ENCODE measurements around the gene BMAL1. TPM values are rescaled to one million over a fixed set of nuclear protein-coding genes. Genes with fewer than 3 reads are reported as not detected.

BMAL1 gene
- total RNA-seq, 1 experiment from 2014 or later, result 10.9 TPM

DNA sequence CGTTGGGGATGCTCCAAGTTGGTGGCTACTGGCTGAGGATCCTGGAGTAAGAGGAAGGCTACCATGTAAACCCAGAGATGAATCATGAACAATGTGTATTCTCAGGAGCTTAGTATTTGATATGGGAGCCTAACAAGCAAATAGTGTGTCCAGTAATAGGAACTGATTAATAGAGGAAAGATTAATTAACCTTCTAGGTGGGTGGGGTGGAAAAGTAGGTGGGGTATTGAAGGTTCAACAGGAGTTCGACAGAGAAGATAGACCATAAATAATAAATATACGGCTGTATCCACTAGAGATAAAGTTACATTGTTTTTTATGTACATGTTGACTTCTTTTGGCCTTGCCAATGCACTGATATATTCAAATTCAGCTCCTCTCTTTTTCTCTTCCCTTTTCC is 43.1 kb downstream of the BMAL1 start:
- Histone ChIP-seq H3K36me3 (ENCODE audit: low read depth, low read length) (no peaks in the 10 kb centered on the region), H2AFZ (ENCODE audit: low read length) (no peak overlapping the region), H3K4me2 (ENCODE audit: low read length) (no peak overlapping the region), H3F3A (ENCODE audit: low read length, unreplicated experiment) (no peaks in the 10 kb centered on the region), H4K20me1 (ENCODE audit: low read length) (no peaks in the 10 kb centered on the region), H3K27ac (ENCODE audit: low read length) (no peak overlapping the region), H3K9me3 (ENCODE audit: low read length) (no peaks in the 10 kb centered on the region), H3K4me1 (ENCODE audit: insufficient read depth, low read length) (peaks cover 12% of the 10 kb centered on the region), H3K9ac (ENCODE audit: low read length) (no peak overlapping the region), H3K27me3 (ENCODE audit: low read length) (no peaks in the 10 kb centered on the region), H3K4me3 (ENCODE audit: low read length) (no peak overlapping the region), H3K9me2 (replicated peaks; ENCODE audit: low read length) (no peaks in the 10 kb centered on the region), H3K79me2 (ENCODE audit: low read length) (no peaks in the 10 kb centered on the region)
- ATAC-seq (no peak), DNase-seq (no peak)
- no TSS peak for BruUV-seq (replicated peaks)
- ChIA-PET POLR2A (ENCODE audit: unreplicated experiment) (no interaction called here), CTCF (no interaction called here)
- TF ChIP-seq EZH2phosphoT487 (IDR thresholded peaks at IDR 0.05; ENCODE audit: borderline replicate concordance, low read length) (no peak), EZH2 (IDR thresholded peaks at IDR 0.05; ENCODE audit: low read length, unreplicated experiment) (no peak)
- intact Hi-C loops (cut with micrococcal nuclease), result no loop called here

DNA sequence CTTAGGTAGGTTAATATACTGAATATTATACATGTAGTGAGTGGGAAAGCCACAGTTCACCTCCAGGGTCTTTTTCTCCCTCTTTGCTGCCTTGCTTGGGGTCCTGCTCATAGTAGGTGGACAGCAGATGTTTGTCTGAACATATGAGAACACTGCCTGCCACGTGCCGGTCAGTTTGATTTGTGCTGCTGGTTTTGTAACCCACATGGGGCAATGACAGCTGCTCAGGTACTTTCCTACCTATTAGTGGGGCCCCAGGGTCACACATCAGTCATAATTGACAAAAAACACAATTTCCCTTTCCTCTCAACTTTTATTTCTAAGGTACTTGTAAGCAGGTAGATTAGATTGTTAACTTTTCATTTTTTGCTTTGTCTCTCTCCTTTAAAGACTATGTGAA is 43.8 kb downstream of the BMAL1 start:
- H3K9me3 ChIP-seq (ENCODE audit: low read length), result no peaks in the 10 kb centered on the region
- H3K79me2 ChIP-seq (ENCODE audit: low read length), result no peaks in the 10 kb centered on the region
- DNase-seq, result no peak
- POLR2A ChIA-PET (ENCODE audit: unreplicated experiment), result no interaction called here
- no peaks in the 10 kb centered on the region for H3K27me3 ChIP-seq (ENCODE audit: low read length)
- H3K4me1 ChIP-seq (ENCODE audit: insufficient read depth, low read length), result peaks cover 6% of the 10 kb centered on the region
- intact Hi-C loops (cut with micrococcal nuclease), result no loop called here
- no peak overlapping the region for H3K4me2 ChIP-seq (ENCODE audit: low read length)
- no peak overlapping the region for H3K27ac ChIP-seq (ENCODE audit: low read length)
- no peak overlapping the region for H3K9ac ChIP-seq (ENCODE audit: low read length)
- H3F3A ChIP-seq (ENCODE audit: low read length, unreplicated experiment), result no peaks in the 10 kb centered on the region
- ATAC-seq, result no peak
- no peak overlapping the region for H3K4me3 ChIP-seq (ENCODE audit: low read length)
- H3K36me3 ChIP-seq (ENCODE audit: low read depth, low read length), result no peaks in the 10 kb centered on the region
- H4K20me1 ChIP-seq (ENCODE audit: low read length), result no peaks in the 10 kb centered on the region
- H2AFZ ChIP-seq (ENCODE audit: low read length), result no peak overlapping the region
- CTCF ChIA-PET, result no interaction called here
- no peaks in the 10 kb centered on the region for H3K9me2 ChIP-seq (replicated peaks; ENCODE audit: low read length)
- BruUV-seq (replicated peaks), result no TSS peak
- TF ChIP-seq EZH2phosphoT487 (IDR thresholded peaks at IDR 0.05; ENCODE audit: borderline replicate concordance, low read length), result no peak
- TF ChIP-seq, protein P1, sequence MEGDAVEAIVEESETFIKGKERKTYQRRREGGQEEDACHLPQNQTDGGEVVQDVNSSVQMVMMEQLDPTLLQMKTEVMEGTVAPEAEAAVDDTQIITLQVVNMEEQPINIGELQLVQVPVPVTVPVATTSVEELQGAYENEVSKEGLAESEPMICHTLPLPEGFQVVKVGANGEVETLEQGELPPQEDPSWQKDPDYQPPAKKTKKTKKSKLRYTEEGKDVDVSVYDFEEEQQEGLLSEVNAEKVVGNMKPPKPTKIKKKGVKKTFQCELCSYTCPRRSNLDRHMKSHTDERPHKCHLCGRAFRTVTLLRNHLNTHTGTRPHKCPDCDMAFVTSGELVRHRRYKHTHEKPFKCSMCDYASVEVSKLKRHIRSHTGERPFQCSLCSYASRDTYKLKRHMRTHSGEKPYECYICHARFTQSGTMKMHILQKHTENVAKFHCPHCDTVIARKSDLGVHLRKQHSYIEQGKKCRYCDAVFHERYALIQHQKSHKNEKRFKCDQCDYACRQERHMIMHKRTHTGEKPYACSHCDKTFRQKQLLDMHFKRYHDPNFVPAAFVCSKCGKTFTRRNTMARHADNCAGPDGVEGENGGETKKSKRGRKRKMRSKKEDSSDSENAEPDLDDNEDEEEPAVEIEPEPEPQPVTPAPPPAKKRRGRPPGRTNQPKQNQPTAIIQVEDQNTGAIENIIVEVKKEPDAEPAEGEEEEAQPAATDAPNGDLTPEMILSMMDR (conservative IDR thresholded peaks at IDR 0.05; ENCODE audit: low read depth, low read length), result no peak
- no peak for TF ChIP-seq EZH2 (IDR thresholded peaks at IDR 0.05; ENCODE audit: low read length, unreplicated experiment)

DNA sequence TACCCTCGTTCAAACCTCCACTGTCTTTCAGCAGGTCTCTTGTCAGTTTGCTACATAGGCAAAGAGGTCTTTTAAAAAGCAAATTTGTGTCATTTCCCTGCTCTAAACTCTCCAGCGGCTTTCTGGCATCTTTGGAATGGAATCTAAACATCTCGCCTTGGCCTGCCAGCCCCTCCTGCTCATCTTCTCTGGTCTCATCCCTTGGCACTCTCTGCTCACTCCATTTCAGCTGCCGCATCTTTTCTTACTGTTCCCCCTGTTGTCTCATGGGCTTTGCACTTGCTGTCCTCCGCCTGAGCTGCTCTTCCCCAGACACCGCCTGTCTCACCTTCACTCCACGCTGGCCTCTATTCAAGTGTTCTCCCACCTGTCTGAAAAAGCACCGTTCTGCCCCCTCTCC is 46.6 kb downstream of the BMAL1 start:
- Histone ChIP-seq H3K79me2 (ENCODE audit: low read length) (no peaks in the 10 kb centered on the region), H3K9me2 (replicated peaks; ENCODE audit: low read length) (no peaks in the 10 kb centered on the region), H3K27me3 (ENCODE audit: low read length) (no peaks in the 10 kb centered on the region), H3K4me3 (ENCODE audit: low read length) (no peak overlapping the region), H3F3A (ENCODE audit: low read length, unreplicated experiment) (no peaks in the 10 kb centered on the region), H3K36me3 (ENCODE audit: low read depth, low read length) (no peaks in the 10 kb centered on the region), H3K9ac (ENCODE audit: low read length) (no peak overlapping the region), H3K4me2 (ENCODE audit: low read length) (no peak overlapping the region), H4K20me1 (ENCODE audit: low read length) (no peaks in the 10 kb centered on the region), H3K27ac (ENCODE audit: low read length) (no peak overlapping the region), H3K9me3 (ENCODE audit: low read length) (no peaks in the 10 kb centered on the region), H2AFZ (ENCODE audit: low read length) (no peak overlapping the region), H3K4me1 (ENCODE audit: insufficient read depth, low read length) (peaks cover 11% of the 10 kb centered on the region)
- intact Hi-C loops (cut with micrococcal nuclease), result no loop called here
- POLR2A ChIA-PET (ENCODE audit: unreplicated experiment), result no interaction called here
- no peak for ATAC-seq
- TF ChIP-seq EZH2phosphoT487 (IDR thresholded peaks at IDR 0.05; ENCODE audit: borderline replicate concordance, low read length) (no peak), EZH2 (IDR thresholded peaks at IDR 0.05; ENCODE audit: low read length, unreplicated experiment) (no peak)
- no peak for DNase-seq
- CTCF ChIA-PET, result no interaction called here
- BruUV-seq (replicated peaks), result no TSS peak

DNA sequence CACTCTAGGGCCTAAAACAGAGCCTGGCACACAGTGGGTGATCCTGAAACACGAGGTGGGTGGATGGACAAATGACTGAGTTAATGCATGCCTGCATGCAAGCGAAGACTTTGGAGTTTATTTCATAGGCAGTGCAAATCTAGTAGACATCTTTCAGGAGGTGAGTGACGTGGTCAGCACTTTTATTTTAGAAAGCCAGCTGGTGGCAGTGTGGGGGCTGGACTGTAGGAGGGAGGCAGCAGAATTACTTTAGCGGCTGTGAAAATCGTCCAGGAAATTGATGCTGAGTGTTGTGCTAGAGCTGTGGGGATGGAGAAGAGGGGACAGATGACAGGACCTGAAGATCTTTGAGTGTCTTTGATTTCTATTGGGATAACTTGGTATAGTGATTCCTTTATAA is 47.1 kb downstream of the BMAL1 start:
- ChIA-PET POLR2A (ENCODE audit: unreplicated experiment) (no interaction called here), CTCF (no interaction called here)
- BruUV-seq (replicated peaks), result no TSS peak
- H3K9ac ChIP-seq (ENCODE audit: low read length), result no peak overlapping the region
- no peaks in the 10 kb centered on the region for H3K9me2 ChIP-seq (replicated peaks; ENCODE audit: low read length)
- H3K9me3 ChIP-seq (ENCODE audit: low read length), result no peaks in the 10 kb centered on the region
- H3K79me2 ChIP-seq (ENCODE audit: low read length), result no peaks in the 10 kb centered on the region
- H2AFZ ChIP-seq (ENCODE audit: low read length), result no peak overlapping the region
- no peaks in the 10 kb centered on the region for H3F3A ChIP-seq (ENCODE audit: low read length, unreplicated experiment)
- no peak for DNase-seq
- H3K4me2 ChIP-seq (ENCODE audit: low read length), result no peak overlapping the region
- no peak overlapping the region for H3K4me3 ChIP-seq (ENCODE audit: low read length)
- peaks cover 16% of the 10 kb centered on the region for H3K4me1 ChIP-seq (ENCODE audit: insufficient read depth, low read length)
- no peaks in the 10 kb centered on the region for H4K20me1 ChIP-seq (ENCODE audit: low read length)
- intact Hi-C loops (cut with micrococcal nuclease), result no loop called here
- no peak for ATAC-seq
- H3K36me3 ChIP-seq (ENCODE audit: low read depth, low read length), result no peaks in the 10 kb centered on the region
- TF ChIP-seq, protein P1 (conservative IDR thresholded peaks at IDR 0.05; ENCODE audit: low read depth, low read length), result no peak
- no peak for TF ChIP-seq EZH2 (IDR thresholded peaks at IDR 0.05; ENCODE audit: low read length, unreplicated experiment)
- TF ChIP-seq EZH2phosphoT487 (IDR thresholded peaks at IDR 0.05; ENCODE audit: borderline replicate concordance, low read length), result no peak
- H3K27ac ChIP-seq (ENCODE audit: low read length), result no peak overlapping the region
- no peaks in the 10 kb centered on the region for H3K27me3 ChIP-seq (ENCODE audit: low read length)
